ENCODE results near the gene SYPL1. TPM values are rescaled to one million over a fixed set of nuclear protein-coding genes. Genes with fewer than 3 reads are reported as not detected.

SYPL1 gene
- total RNA-seq, 1 experiment from 2014 or later = 78.0 TPM

- Histone ChIP-seq H2AFZ (ENCODE audit: low read depth, low read length, poor library complexity, severe bottlenecking) (no peak overlapping the region), H3K4me3 (replicated peaks in 1 of 2; ENCODE audit: low read depth in 1 of 2, low read length in 2 of 2) (no peak overlapping the region), H3K79me2 (ENCODE audit: insufficient read depth, low read length) (no peaks in the 10 kb centered on the region), H3K27ac (ENCODE audit: low read depth, low read length) (no peak overlapping the region), H3K9ac (ENCODE audit: low read length) (no peak overlapping the region), H3K27me3 (ENCODE audit: insufficient read depth, low read length) (no peaks in the 10 kb centered on the region), H4K20me1 (ENCODE audit: insufficient read depth) (no peaks in the 10 kb centered on the region), H3K4me2 (ENCODE audit: low read length) (no peak overlapping the region), H3K36me3 (ENCODE audit: control insufficient read depth in 1 of 2, insufficient read depth in 2 of 2, low read length in 2 of 2) (no peaks in the 10 kb centered on the region), H3K9me3 (ENCODE audit: control insufficient read depth in 1 of 2, insufficient read depth in 1 of 2, low read depth in 1 of 2, low read length in 2 of 2) (no peaks in the 10 kb centered on the region), H3K9me2 (ENCODE audit: insufficient read depth) (no peaks in the 10 kb centered on the region), H3K4me1 (ENCODE audit: control insufficient read depth in 1 of 2, insufficient read depth in 2 of 2, low read length in 2 of 2) (peaks cover 3 to 5% of the 10 kb centered on the region in 2 experiments)
- CTCF ChIA-PET = no interaction called here
- ATAC-seq (no peak), DNase-seq (ENCODE audit: low read depth, low spot score) (no peak)
- intact Hi-C loops (cut with micrococcal nuclease) = no loop called here
- no peak for TF ChIP-seq YY1 (IDR thresholded peaks at IDR 0.05; ENCODE audit: extremely low read depth, insufficient replicate concordance, low read depth, low read length)
- no peak for TF ChIP-seq CBX3 (IDR thresholded peaks at IDR 0.05; ENCODE audit: low read depth)
- no peak for TF ChIP-seq TCF7L2 (IDR thresholded peaks at IDR 0.05; ENCODE audit: borderline replicate concordance, extremely low read depth, insufficient read depth, insufficient read length)
- no peak for TF ChIP-seq JUND (IDR thresholded peaks at IDR 0.05)
- TF ChIP-seq RAD21 (IDR thresholded peaks at IDR 0.05; ENCODE audit: low read depth) = no peak
- no peak for TF ChIP-seq FOSL1 (IDR thresholded peaks at IDR 0.05; ENCODE audit: low read depth)
- TF ChIP-seq ATF3 (IDR thresholded peaks at IDR 0.05) = no peak
- TF ChIP-seq CEBPB (IDR thresholded peaks at IDR 0.05; ENCODE audit: low read depth) = no peak
- TF ChIP-seq ZNF274 (IDR thresholded peaks at IDR 0.05; ENCODE audit: low read depth, low read length) = no peak
- no peak for TF ChIP-seq REST (IDR thresholded peaks at IDR 0.05; ENCODE audit: low read depth)
- no peak for TF ChIP-seq EZH2 (IDR thresholded peaks at IDR 0.05)
- no peak for TF ChIP-seq EGR1 (IDR thresholded peaks at IDR 0.05; ENCODE audit: low read depth)
- BruUV-seq (replicated peaks) = no TSS peak
- POLR2A ChIA-PET = no interaction called here
- RAD21 ChIA-PET (ENCODE audit: low non-redundant PET in 1 of 2, low total read pairs in 2 of 2, uncharacterized antibody in 2 of 2, unreplicated experiment in 2 of 2) = no interaction called here
These were observed 41.4 kb downstream of the SYPL1 start for GRCh38 chr7:106070567-106071254.

All from HCT116 (cell line).